ENCODE results near the gene ADAM22.
A peak's percentile ranks its signal among the peaks of the same experiment; 100 is the strongest.

Gene ADAM22

GRCh38 chr7:88041583-88041982, 107.5 kb downstream of the ADAM22 start:
- DNase-seq: no peak

GRCh38 chr7:88042157-88042556, 108.1 kb downstream of the ADAM22 start:
- DNase-seq: no peak

- no peak for DNase-seq
Observed at GRCh38 chr7:88042803-88043202, 108.8 kb downstream of the ADAM22 start.

- no peak for DNase-seq
Observed at GRCh38 chr7:88044069-88044468, 110.0 kb downstream of the ADAM22 start.

GRCh38 chr7:88046839-88047573, 113.0 kb downstream of the ADAM22 start:
- no peak for DNase-seq

GRCh38 chr7:88057655-88058054, 123.6 kb downstream of the ADAM22 start:
- no peak for DNase-seq

- no peak for DNase-seq
Observed at GRCh38 chr7:88062238-88062637, 128.2 kb downstream of the ADAM22 start.

- no peak for DNase-seq
Observed at GRCh38 chr7:88069093-88069492, 135.0 kb downstream of the ADAM22 start.

- no peak for DNase-seq
Observed at GRCh38 chr7:88071994-88072714, 138.1 kb downstream of the ADAM22 start.

GRCh38 chr7:88072715-88073055, 138.6 kb downstream of the ADAM22 start:
- no peak for DNase-seq

- no peak for DNase-seq
Observed at GRCh38 chr7:88073626-88074025, 139.6 kb downstream of the ADAM22 start.

GRCh38 chr7:88075216-88075615, 141.2 kb downstream of the ADAM22 start:
- DNase-seq: peak; percentile 82

GRCh38 chr7:88083883-88084282, 149.8 kb downstream of the ADAM22 start:
- no peak for DNase-seq

GRCh38 chr7:88089561-88089960, 155.5 kb downstream of the ADAM22 start:
- DNase-seq: no peak

GRCh38 chr7:88090240-88090639, 156.2 kb downstream of the ADAM22 start:
- no peak for DNase-seq

- DNase-seq: no peak
Observed at GRCh38 chr7:88090671-88091070, 156.6 kb downstream of the ADAM22 start.

GRCh38 chr7:88091988-88092675, 158.1 kb downstream of the ADAM22 start:
- DNase-seq: peak; percentile 98

- DNase-seq: peak; percentile 98
Observed at GRCh38 chr7:88092676-88092999, 158.6 kb downstream of the ADAM22 start.

GRCh38 chr7:88101769-88102168, 167.7 kb downstream of the ADAM22 start:
- no peak for DNase-seq

- DNase-seq: no peak
Observed at GRCh38 chr7:88102675-88103074, 168.6 kb downstream of the ADAM22 start.

- DNase-seq: peak; percentile 83
Observed at GRCh38 chr7:88104732-88105131, 170.7 kb downstream of the ADAM22 start.

GRCh38 chr7:88105231-88105630, 171.2 kb downstream of the ADAM22 start:
- no peak for DNase-seq

GRCh38 chr7:88106434-88106833, 172.4 kb downstream of the ADAM22 start:
- DNase-seq: no peak

- no peak for DNase-seq
Observed at GRCh38 chr7:88109612-88110011, 175.6 kb downstream of the ADAM22 start.

All from NCI-H1694 treated with DMSO at 0.1 percent for 48 hours (cell line).